Measurements from ENCODE around the gene KRTAP12-1. TPM values are rescaled to one million over a fixed set of nuclear protein-coding genes. Genes with fewer than 3 reads are reported as not detected.

Gene KRTAP12-1
- total RNA-seq, 1 donor from 2014 or later, result not detected

- Histone ChIP-seq H3K79me2 (ENCODE audit: insufficient read depth, low read length) (no peaks in the 10 kb centered on the region), H2AFZ (ENCODE audit: low read depth, low read length) (no peak within 1 kb of the TSS), H3K4me3 (ENCODE audit: insufficient read depth, low read depth, low read length) (no peak within 1 kb of the TSS), H3K27me3 (ENCODE audit: insufficient read depth, low read length) (no peaks in the 10 kb centered on the region), H3K4me1 (ENCODE audit: insufficient read depth, low read length) (no peaks in the 10 kb centered on the region), H3K9ac (ENCODE audit: low read length) (no peak within 1 kb of the TSS), H4K20me1 (ENCODE audit: insufficient read depth, low read length) (no peaks in the 10 kb centered on the region), H3K36me3 (ENCODE audit: insufficient read depth, low read length) (no peaks in the 10 kb centered on the region), H3K9me3 (ENCODE audit: insufficient read depth, low read depth, low read length) (peaks cover 6% of the 10 kb centered on the region), H3K4me2 (ENCODE audit: low read length) (no peak within 1 kb of the TSS), H3K27ac (ENCODE audit: low read depth, low read length) (no peak within 1 kb of the TSS)
- DNase-seq (ENCODE audit: low read depth), result no peak
- peaks cover 30% of the 10 kb centered on the region for H3K9me3 Mint-ChIP-seq (ENCODE audit: unreplicated experiment)
- H3K27me3 Mint-ChIP-seq (ENCODE audit: low read depth, unreplicated experiment), result peaks cover 39% of the 10 kb centered on the region
- H3K4me1 Mint-ChIP-seq (ENCODE audit: low read depth, unreplicated experiment), result peaks cover 7% of the 10 kb centered on the region
- H3K36me3 Mint-ChIP-seq (ENCODE audit: low read depth, unreplicated experiment), result peaks cover 2% of the 10 kb centered on the region
- TF ChIP-seq CTCF (IDR thresholded peaks at IDR 0.05; ENCODE audit: insufficient read depth, low read depth, low read length) (no peak), EZH2 (IDR thresholded peaks at IDR 0.05; ENCODE audit: insufficient read depth, low read length) (no peak)
- FAIRE-seq, result no peak
- no peak within 1 kb of the TSS for H3K27ac Mint-ChIP-seq (ENCODE audit: unreplicated experiment)
- H3K4me3 Mint-ChIP-seq (ENCODE audit: unreplicated experiment), result no peak within 1 kb of the TSS
These were observed 27.3 kb downstream of the KRTAP12-1 start, which contains the start of gene KRTAP12-4 for GRCh38 chr21:44654576-44655175. Gene KRTAP12-4 (minus strand): TSS chr21:44654659. CDS start chr21:44654614, 45 bp downstream.

GRCh38 chr21:44653656-44654575 lies 28.0 kb downstream of the KRTAP12-1 start:
- Mint-ChIP-seq H3K9me3 (ENCODE audit: unreplicated experiment) (peaks cover 30% of the 10 kb centered on the region), H3K27me3 (ENCODE audit: low read depth, unreplicated experiment) (peaks cover 39% of the 10 kb centered on the region), H3K27ac (ENCODE audit: unreplicated experiment) (no peak overlapping the region), H3K4me1 (ENCODE audit: low read depth, unreplicated experiment) (peaks cover 2% of the 10 kb centered on the region), H3K4me3 (ENCODE audit: unreplicated experiment) (no peak overlapping the region), H3K36me3 (ENCODE audit: low read depth, unreplicated experiment) (peaks cover 2% of the 10 kb centered on the region)
- Histone ChIP-seq H3K4me3 (ENCODE audit: insufficient read depth, low read depth, low read length) (no peak overlapping the region), H3K36me3 (ENCODE audit: insufficient read depth, low read length) (no peaks in the 10 kb centered on the region), H3K9me3 (ENCODE audit: insufficient read depth, low read depth, low read length) (peaks cover 6% of the 10 kb centered on the region), H3K27me3 (ENCODE audit: insufficient read depth, low read length) (no peaks in the 10 kb centered on the region), H3K4me2 (ENCODE audit: low read length) (no peak overlapping the region), H2AFZ (ENCODE audit: low read depth, low read length) (no peak overlapping the region), H3K4me1 (ENCODE audit: insufficient read depth, low read length) (no peaks in the 10 kb centered on the region), H4K20me1 (ENCODE audit: insufficient read depth, low read length) (no peaks in the 10 kb centered on the region), H3K9ac (ENCODE audit: low read length) (no peak overlapping the region), H3K27ac (ENCODE audit: low read depth, low read length) (no peak overlapping the region), H3K79me2 (ENCODE audit: insufficient read depth, low read length) (no peaks in the 10 kb centered on the region)
- FAIRE-seq (no peak), DNase-seq (ENCODE audit: low read depth) (no peak)
- TF ChIP-seq EZH2 (IDR thresholded peaks at IDR 0.05; ENCODE audit: insufficient read depth, low read length) (no peak), CTCF (IDR thresholded peaks at IDR 0.05; ENCODE audit: insufficient read depth, low read depth, low read length) (no peak)
